Measurements from ENCODE around the gene ZNF385D. TPM values are rescaled to one million over a fixed set of nuclear protein-coding genes. Genes with fewer than 3 reads are reported as not detected.

The ZNF385D gene
- total RNA-seq, 1 donor from 2014 or later = not detected

DNA sequence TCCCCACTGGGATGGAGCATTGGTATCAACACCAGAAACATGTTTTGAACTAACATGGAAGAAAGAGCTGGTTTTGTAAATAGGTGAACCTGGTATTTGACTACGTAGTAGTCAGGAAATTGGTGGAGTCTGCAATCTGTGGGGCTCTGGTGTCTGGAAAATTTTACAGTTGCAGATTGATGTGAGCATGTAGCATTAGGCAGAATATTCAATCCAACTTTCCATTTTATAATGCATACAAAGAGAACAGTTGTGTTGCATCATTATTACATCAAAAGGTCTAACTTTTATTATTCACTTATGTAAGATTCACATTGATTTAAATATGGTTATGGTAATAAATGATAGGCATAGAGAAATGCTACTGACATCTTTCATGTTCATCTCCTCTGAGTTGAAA is 340.0 kb downstream of the ZNF385D start:
- H3K36me3 ChIP-seq (ENCODE audit: control insufficient read depth, insufficient read depth, low read length) = no peaks in the 10 kb centered on the region
- no peaks in the 10 kb centered on the region for H3K27me3 ChIP-seq (ENCODE audit: control insufficient read depth, insufficient read depth, low read length)
- no peak overlapping the region for H3K4me3 ChIP-seq (ENCODE audit: low read depth, low read length)
- no peak for DNase-seq (ENCODE audit: low read depth)
- no peak for TF ChIP-seq CTCF (IDR thresholded peaks at IDR 0.05; ENCODE audit: insufficient read depth, low read length, poor library complexity, severe bottlenecking)

GRCh38 chr3:21409401-21409800 is 341.6 kb downstream of the ZNF385D start:
- Histone ChIP-seq H3K4me3 (ENCODE audit: low read depth, low read length) (no peak overlapping the region), H3K36me3 (ENCODE audit: control insufficient read depth, insufficient read depth, low read length) (no peaks in the 10 kb centered on the region), H3K27me3 (ENCODE audit: control insufficient read depth, insufficient read depth, low read length) (no peaks in the 10 kb centered on the region)
- DNase-seq (ENCODE audit: low read depth) = no peak
- TF ChIP-seq CTCF (IDR thresholded peaks at IDR 0.05; ENCODE audit: insufficient read depth, low read length, poor library complexity, severe bottlenecking) = no peak

- Histone ChIP-seq H3K27me3 (ENCODE audit: control insufficient read depth, insufficient read depth, low read length) (no peaks in the 10 kb centered on the region), H3K4me3 (ENCODE audit: low read depth, low read length) (no peak overlapping the region), H3K36me3 (ENCODE audit: control insufficient read depth, insufficient read depth, low read length) (no peaks in the 10 kb centered on the region)
- DNase-seq (ENCODE audit: low read depth) = no peak
- TF ChIP-seq CTCF (IDR thresholded peaks at IDR 0.05; ENCODE audit: insufficient read depth, low read length, poor library complexity, severe bottlenecking) = no peak
Measured at GRCh38 chr3:21407743-21408142, 343.3 kb downstream of the ZNF385D start.

GRCh38 chr3:21405671-21406667 is 345.0 kb downstream of the ZNF385D start:
- TF ChIP-seq CTCF (IDR thresholded peaks at IDR 0.05; ENCODE audit: insufficient read depth, low read length, poor library complexity, severe bottlenecking) = no peak
- no peak overlapping the region for H3K4me3 ChIP-seq (ENCODE audit: low read depth, low read length)
- H3K36me3 ChIP-seq (ENCODE audit: control insufficient read depth, insufficient read depth, low read length) = no peaks in the 10 kb centered on the region
- DNase-seq (ENCODE audit: low read depth) = no peak
- no peaks in the 10 kb centered on the region for H3K27me3 ChIP-seq (ENCODE audit: control insufficient read depth, insufficient read depth, low read length)

DNA sequence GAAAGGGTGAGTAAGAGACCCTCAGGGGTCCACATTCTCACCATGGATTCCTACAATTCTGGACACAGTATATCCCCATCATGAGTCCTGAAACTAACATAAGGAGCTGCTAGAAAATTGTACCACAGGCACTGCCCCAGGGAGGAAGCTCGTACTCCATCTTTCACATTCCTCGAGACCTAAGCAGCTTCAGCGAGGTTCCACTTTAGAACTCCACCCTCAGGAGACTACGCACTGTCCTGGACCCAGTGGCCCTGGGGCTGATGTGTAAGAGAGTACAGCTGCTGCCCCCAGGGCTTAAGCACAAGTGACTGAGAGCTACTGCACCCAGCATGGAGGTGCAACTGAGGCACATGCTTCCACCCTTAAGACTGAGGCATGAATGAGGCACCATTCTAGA is 352.5 kb downstream of the ZNF385D start:
- Histone ChIP-seq H3K36me3 (ENCODE audit: control insufficient read depth, insufficient read depth, low read length) (no peaks in the 10 kb centered on the region), H3K4me3 (ENCODE audit: low read depth, low read length) (no peak overlapping the region), H3K27me3 (ENCODE audit: control insufficient read depth, insufficient read depth, low read length) (no peaks in the 10 kb centered on the region)
- no peak for TF ChIP-seq CTCF (IDR thresholded peaks at IDR 0.05; ENCODE audit: insufficient read depth, low read length, poor library complexity, severe bottlenecking)
- no peak for DNase-seq (ENCODE audit: low read depth)

Measured in kidney epithelial cell (primary cell).